22Rv1 (cell line): ENCODE data around the gene LYPD4.

Experiments
- CTCF ChIP-seq: fragments of 450-650 bp; IDR thresholded peaks from 2 replicates; pipeline ENCODE4 v1.5.1; 2017; ENCODE audit warnings: mild to moderate bottlenecking
- ZFX ChIP-seq: fragments of 450-650 bp; IDR thresholded peaks from 2 replicates; pipeline ENCODE4 v1.6.1; 2017; ENCODE audit warnings: antibody characterized with exemption, borderline replicate concordance

GRCh38 chr19:41850381-41850780 lies 5.9 kb upstream of the LYPD4 start:
- TF ChIP-seq CTCF: no peak
- no peak for TF ChIP-seq ZFX
